Small intestine (tissue), 7 donors: ENCODE results near the gene DNAH8. TPM values are rescaled to one million over a fixed set of nuclear protein-coding genes. Genes with fewer than 3 reads are reported as not detected.

ENCODE experiments used
- DNase-seq, 2 donors: peaks; one replicate each; pipeline versions ENCODE4 v3.0.0 to v3.0.0-alpha.2; 2013
- FAIRE-seq: peaks from 2 replicates; lab custom pipeline; 2012; peaks lifted over from hg19 to GRCh38; lab: Jason Lieb, UNC
- H3K27ac ChIP-seq, 3 donors: one replicate each; pipeline ENCODE4 v1.5.1; 2013; ENCODE audit warnings: low read length in 2 of 3, mild to moderate bottlenecking in 2 of 3, control low read depth in 1 of 3, inconsistent platforms in 1 of 3, low read depth in 1 of 3, moderate library complexity in 1 of 3
- H3K27me3 ChIP-seq, 3 donors: one replicate each; pipeline ENCODE4 v1.6.1; 2013; ENCODE audit warnings: low read length in 3 of 3, inconsistent platforms in 1 of 3; ENCODE audit not compliant: control insufficient read depth in 3 of 3, insufficient read depth in 3 of 3
- H3K36me3 ChIP-seq, 3 donors: one replicate each; pipeline ENCODE4 v1.6.1; 2013; ENCODE audit warnings: low read length in 3 of 3, inconsistent platforms in 1 of 3, low read depth in 1 of 3, mild to moderate bottlenecking in 1 of 3, moderate library complexity in 1 of 3; ENCODE audit not compliant: control insufficient read depth in 3 of 3, insufficient read depth in 2 of 3
- H3K4me1 ChIP-seq, 3 donors: one replicate each; pipeline ENCODE4 v1.6.1; 2013; ENCODE audit warnings: low read length in 2 of 3, inconsistent platforms in 1 of 3, low read depth in 1 of 3, mild to moderate bottlenecking in 1 of 3, moderate library complexity in 1 of 3; ENCODE audit not compliant: control insufficient read depth in 3 of 3, insufficient read depth in 2 of 3
- H3K4me3 ChIP-seq, 3 donors: one replicate each; pipeline ENCODE4 v1.5.1; 2013; ENCODE audit warnings: low read length in 3 of 3, control low read depth in 1 of 3, inconsistent platforms in 1 of 3, low read depth in 1 of 3, mild to moderate bottlenecking in 1 of 3, moderate library complexity in 1 of 3
- H3K9me3 ChIP-seq, 2 donors: one replicate each; pipeline ENCODE4 v1.6.1; 2013; ENCODE audit warnings: low read depth in 1 of 2, low read length in 1 of 2; ENCODE audit not compliant: control insufficient read depth in 2 of 2, insufficient read depth in 1 of 2
- WGBS, 3 donors: extraction: QIAGEN DNeasy Blood & Tissue Kit; methylation state at CpG; one replicate each; pipeline ENCODE4 v1.1.7; 2013; 5-methylcytosine and 5-hydroxymethylcytosine counted together
- polyA plus RNA-seq, 4 donors: library from polyadenylated mRNA; stranded (reverse) in 3 of 4; unstranded in 1 of 4; fragments of 200-250 nt in 3 of 4; fragments of 120-200 nt in 1 of 4; gene quantifications; one replicate each; pipeline versions ENCODE4 v1.2.1 to v1.2.3, GENCODE V29; 2013
- donor health status: healthy with polysubstance abuse.
- donor health status: control.
- donor health status: control.
- donor health status: Bipolar disorder and iron deficiency.
- donor health status: healthy.

Gene DNAH8
- polyA plus RNA-seq, 4 donors = under 0.01 to 0.01 (median 0.01) TPM; not detected in 1

DNA sequence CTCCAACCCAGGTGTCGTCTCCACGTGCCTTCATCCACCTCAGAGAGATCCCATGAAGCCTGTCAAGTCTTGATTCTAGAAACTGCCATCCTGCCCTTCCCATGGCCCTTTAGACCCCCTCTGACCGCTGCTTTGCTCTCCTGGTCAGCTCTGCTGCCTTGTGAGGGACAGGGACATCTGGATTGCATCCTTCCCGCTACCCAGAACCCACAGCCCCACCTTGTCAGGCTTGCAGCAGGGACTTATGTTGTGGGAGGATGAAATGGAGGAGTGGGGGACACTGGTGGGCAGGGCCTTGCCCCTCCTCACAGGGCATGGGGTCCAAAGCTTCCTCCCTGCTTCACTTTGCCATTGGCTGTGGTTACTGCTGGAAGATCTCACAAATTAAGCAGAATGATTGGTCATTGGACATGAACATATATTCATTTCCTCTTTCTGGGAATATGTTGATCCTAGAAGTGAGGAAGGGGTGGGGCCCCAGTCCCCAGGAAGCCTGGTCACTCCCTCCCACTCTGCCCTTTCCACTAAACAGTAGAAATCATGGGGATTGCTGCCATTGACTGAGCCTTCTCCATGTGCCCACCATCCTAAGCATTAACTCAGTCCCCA lies 338.0 kb downstream of the DNAH8 start:
- peaks cover 4 to 19% (median 4%) of the 10 kb centered on the region in 3 donors for H3K4me1 ChIP-seq
- no peak overlapping the region for H3K4me3 ChIP-seq
- peaks cover 0 to 18% (median 3%) of the 10 kb centered on the region in 3 donors for H3K27me3 ChIP-seq
- H3K27ac ChIP-seq = no peak overlapping the region
- FAIRE-seq = no peak
- no peaks in the 10 kb centered on the region for H3K9me3 ChIP-seq
- no peaks in the 10 kb centered on the region for H3K36me3 ChIP-seq
- no peak for DNase-seq
- WGBS, 3 donors = 84 to 89% (median 85%) methylated on average over 4 of the region's 4 CpGs

DNA sequence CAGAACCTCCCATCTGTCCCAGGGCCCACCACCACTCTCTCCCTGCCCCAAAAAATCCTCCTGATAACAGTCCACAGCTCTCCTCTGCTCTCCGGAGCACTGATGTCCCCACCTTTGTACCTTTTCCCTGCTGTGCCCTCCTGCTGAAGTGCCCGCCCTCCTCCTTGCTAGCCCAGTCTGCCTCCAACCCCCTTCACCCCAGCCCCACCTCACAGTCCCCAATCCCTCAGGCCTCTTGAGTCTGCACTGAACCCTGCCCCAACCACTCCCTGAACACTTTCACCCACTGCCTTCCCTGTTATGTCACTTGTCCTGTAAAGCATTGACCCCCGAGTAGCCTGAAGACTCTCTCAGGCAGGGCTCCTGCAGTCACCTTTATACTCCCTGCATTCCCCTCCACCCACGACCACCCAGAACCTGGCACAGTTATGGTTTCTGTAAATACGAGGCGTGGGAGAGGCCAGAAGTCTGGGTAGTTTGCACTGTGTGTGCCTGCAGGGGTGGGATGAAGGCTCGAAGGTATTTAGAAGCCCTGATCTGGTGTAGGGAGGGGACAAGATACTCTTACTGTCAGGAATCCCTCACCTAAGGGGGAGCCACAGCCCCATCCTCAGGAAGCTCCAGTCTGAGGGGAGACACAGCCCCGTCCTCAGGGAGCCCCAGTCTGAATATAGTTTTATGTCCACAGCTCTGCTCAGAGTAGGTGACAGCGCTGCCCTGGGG lies 338.9 kb downstream of the DNAH8 start:
- DNase-seq = peak; percentile 75 to 80

DNA sequence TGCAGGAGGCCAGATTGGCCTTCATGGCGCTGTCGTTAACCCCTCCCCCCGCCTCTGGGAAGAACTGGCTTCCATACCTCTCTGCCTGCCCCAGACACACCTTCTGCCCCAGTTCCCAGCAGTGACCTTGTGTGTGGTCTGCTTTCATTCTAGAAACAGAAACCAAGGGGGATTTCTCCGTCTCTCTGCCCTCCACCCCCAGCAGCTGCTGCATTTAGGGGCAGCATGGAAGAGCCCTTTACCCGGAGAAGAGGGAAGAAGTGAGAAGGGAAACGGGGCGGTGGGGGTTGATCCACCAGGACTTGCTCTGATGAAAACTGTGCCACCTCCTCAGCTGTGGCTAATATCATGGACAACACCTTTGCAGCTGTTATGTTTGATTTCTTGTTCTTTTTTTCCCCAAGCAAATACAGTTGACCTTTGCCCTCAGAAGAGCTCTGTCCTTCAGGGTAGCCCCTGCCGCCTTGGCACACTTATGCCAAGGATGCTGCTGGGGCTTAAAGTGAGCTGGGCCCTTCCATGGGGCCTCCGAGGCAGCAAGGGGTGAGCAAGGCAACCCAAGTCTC lies 339.5 kb downstream of the DNAH8 start:
- H3K4me3 ChIP-seq = no peak overlapping the region

More for the DNA sequence above, 338.9 kb downstream of the DNAH8 start:
- H3K27me3 ChIP-seq = peaks cover 0 to 11% (median 3%) of the 10 kb centered on the region in 3 donors
- H3K4me1 ChIP-seq = peaks cover 4 to 19% (median 4%) of the 10 kb centered on the region in 3 donors
- H3K36me3 ChIP-seq = peaks cover 0 to 2% (median 0%) of the 10 kb centered on the region in 3 donors
- H3K9me3 ChIP-seq = no peaks in the 10 kb centered on the region
- 22 to 52% (median 30%) methylated on average over 9 of the region's 9 CpGs for WGBS, 3 donors
- H3K4me3 ChIP-seq = no peak overlapping the region
- FAIRE-seq = no peak
- H3K27ac ChIP-seq = no peak overlapping the region

DNA sequence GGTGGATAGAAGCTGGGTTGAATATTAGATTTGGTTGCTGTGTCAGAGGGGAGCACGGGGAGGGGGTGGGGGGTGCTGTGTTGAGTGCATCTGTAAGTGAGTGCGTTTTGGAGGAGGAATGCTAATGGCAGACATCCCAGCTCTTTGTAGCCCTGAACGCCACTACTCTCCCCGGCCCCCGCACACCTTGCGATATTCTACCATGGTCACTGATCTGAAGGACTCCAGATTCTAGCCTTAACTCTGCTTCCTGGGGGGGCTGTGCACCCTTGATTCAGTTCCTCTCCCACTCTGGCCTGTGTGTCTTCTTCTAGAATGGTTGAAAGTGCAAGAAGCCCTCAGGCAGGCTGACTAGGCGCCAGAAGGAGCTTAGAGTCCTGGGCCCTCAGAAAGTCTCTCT lies 340.6 kb downstream of the DNAH8 start:
- FAIRE-seq = no peak
- Histone ChIP-seq H3K4me1 (peaks cover 4 to 24% (median 4%) of the 10 kb centered on the region in 3 donors), H3K9me3 (no peaks in the 10 kb centered on the region), H3K27me3 (peaks cover 0 to 3% (median 0%) of the 10 kb centered on the region in 3 donors), H3K4me3 (no peak overlapping the region), H3K27ac (no peak overlapping the region), H3K36me3 (peaks cover 0 to 2% (median 0%) of the 10 kb centered on the region in 3 donors)
- WGBS, 3 donors = 88 to 91% (median 91%) methylated on average over 7 of the region's 7 CpGs
- DNase-seq = no peak

More for the DNA sequence above, 339.5 kb downstream of the DNAH8 start:
- Histone ChIP-seq H3K27ac (no peak overlapping the region), H3K4me1 (peaks cover 4 to 19% (median 4%) of the 10 kb centered on the region in 3 donors), H3K36me3 (peaks cover 0 to 2% (median 0%) of the 10 kb centered on the region in 3 donors), H3K9me3 (no peaks in the 10 kb centered on the region), H3K27me3 (peaks cover 0 to 5% (median 3%) of the 10 kb centered on the region in 3 donors)
- WGBS, 3 donors = 28 to 60% (median 38%) methylated on average over 9 of the region's 9 CpGs
- FAIRE-seq (no peak), DNase-seq (peak; percentile 49 to 53)

DNA sequence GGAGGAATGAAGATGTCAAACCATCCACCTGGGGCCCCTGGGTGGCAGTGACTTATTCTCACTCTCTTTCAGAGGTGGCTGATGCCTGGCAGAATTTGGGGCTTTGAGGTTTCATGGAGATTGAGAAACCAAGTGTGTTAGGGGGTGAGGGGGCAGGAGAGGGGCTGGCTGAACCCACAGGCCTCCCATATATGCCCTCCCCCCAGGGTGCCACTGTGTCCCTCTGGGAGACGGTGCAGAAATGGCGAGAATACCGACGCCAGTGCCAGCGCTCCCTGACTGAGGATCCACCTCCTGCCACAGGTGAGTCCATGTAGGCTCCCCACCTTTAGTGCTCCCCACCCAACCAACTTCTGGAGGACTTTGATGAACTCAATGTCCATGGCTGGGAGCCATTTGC lies 341.1 kb downstream of the DNAH8 start:
- DNase-seq (no peak), FAIRE-seq (no peak)
- Histone ChIP-seq H3K36me3 (peaks cover 0 to 2% (median 0%) of the 10 kb centered on the region in 3 donors), H3K4me3 (no peak overlapping the region), H3K27ac (no peak overlapping the region), H3K27me3 (no peaks in the 10 kb centered on the region), H3K4me1 (peaks cover 4 to 29% (median 4%) of the 10 kb centered on the region in 3 donors), H3K9me3 (no peaks in the 10 kb centered on the region)
- WGBS, 3 donors = 92 to 98% (median 97%) methylated on average over 5 of the region's 5 CpGs

DNA sequence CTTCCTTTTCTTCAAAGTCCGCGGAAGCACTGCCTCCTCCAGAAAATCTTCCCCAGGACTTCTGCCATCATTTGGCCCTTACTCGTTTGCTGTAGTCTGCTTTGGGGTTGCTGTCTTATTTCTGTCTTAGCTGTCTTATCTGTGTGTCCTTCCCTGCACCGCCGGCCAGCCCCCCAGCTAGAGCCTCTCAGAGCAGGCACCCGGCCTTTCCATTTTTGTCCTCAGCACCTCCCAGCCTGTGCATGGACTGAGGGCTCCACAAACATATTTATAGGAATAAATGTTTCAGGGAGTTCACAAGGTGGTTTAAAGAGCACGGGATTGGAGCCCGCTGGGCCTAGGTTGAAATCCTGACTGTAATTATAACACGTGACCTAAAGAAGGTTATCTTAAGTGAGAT lies 341.6 kb downstream of the DNAH8 start:
- H3K9me3 ChIP-seq = no peaks in the 10 kb centered on the region
- no peak overlapping the region for H3K4me3 ChIP-seq
- H3K4me1 ChIP-seq = peaks cover 4 to 34% (median 4%) of the 10 kb centered on the region in 3 donors
- H3K27me3 ChIP-seq = no peaks in the 10 kb centered on the region
- peaks cover 0 to 2% (median 0%) of the 10 kb centered on the region in 3 donors for H3K36me3 ChIP-seq
- DNase-seq = no peak
- no peak for FAIRE-seq
- 87 to 93% (median 89%) methylated on average over 9 of the region's 9 CpGs for WGBS, 3 donors
- no peak overlapping the region for H3K27ac ChIP-seq

DNA sequence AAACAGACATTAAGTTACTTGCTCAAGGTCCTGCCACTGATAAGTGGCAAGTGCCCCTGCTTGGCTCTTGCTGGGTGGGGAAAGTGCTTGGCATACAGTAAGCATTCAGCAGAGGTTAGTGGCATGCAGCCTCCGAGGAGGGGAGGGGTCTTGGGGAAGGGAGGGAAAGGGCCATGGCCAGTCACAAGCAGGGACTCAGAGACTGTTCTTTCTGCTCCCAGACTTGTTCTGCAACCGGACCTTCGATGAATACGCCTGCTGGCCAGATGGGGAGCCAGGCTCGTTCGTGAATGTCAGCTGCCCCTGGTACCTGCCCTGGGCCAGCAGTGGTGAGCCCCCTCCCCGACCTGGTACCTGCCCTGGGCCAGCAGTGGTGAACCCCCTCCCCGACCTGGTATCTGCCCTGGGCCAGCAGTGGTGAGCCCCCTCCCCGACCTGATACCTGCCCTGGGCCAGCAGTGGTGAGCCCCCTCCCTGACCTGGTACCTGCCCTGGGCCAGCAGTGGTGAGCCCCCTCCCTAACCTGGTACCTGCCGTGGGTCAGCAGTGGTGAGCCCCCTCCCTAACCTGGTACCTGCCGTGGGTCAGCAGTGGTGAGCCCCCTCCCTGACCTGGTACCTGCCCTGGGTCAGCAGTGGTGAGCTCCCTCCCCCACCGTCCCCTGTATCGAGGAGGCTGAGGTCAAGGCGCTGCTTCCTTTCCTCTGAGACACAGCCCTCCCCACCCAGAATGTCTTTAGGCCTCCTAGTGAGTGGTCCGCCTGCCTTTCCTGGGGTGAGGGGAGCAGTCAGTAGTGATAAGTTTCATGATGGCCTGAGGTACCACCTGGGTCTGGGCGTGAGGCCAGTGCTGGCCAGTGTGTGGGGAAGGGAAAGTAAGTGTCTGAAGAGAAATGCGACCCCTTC lies 342.4 kb downstream of the DNAH8 start:
- H3K4me3 ChIP-seq = no peak overlapping the region
- H3K36me3 ChIP-seq = peaks cover 0 to 2% (median 0%) of the 10 kb centered on the region in 3 donors
- DNase-seq (no peak), FAIRE-seq (no peak)
- no peaks in the 10 kb centered on the region for H3K27me3 ChIP-seq
- H3K27ac ChIP-seq = no peak overlapping the region
- WGBS, 3 donors = 74 to 77% (median 76%) methylated on average over 14 to 17 of the region's 17 CpGs
- peaks cover 4 to 38% (median 4%) of the 10 kb centered on the region in 3 donors for H3K4me1 ChIP-seq
- H3K9me3 ChIP-seq = no peaks in the 10 kb centered on the region
